GM18873 (cell line): Measurements from ENCODE around the gene OR6B1.
"Not testable (repeated sequence)": the region's sequence is repeated elsewhere in the genome, so short reads cannot be mapped to it uniquely, and the experiment has no call there.

Experiments
- ATAC-seq: cut with Tn5 transposase; IDR thresholded peaks from one replicate; pipeline ENCODE4 v1.9.1; 2021; ENCODE audit warnings: mild to moderate bottlenecking, moderate library complexity, moderate number of reproducible peaks; ENCODE audit not compliant: unreplicated experiment, low FRiP score

The OR6B1 gene

GRCh38 chr7:144036302-144036885 is 36.3 kb downstream of the OR6B1 start:
- no peak for ATAC-seq

- ATAC-seq: no peak
Measured at GRCh38 chr7:144037414-144038035, 37.4 kb downstream of the OR6B1 start.

GRCh38 chr7:144038887-144039286 is 38.8 kb downstream of the OR6B1 start:
- ATAC-seq: no peak

GRCh38 chr7:144048648-144049047 is 48.5 kb downstream of the OR6B1 start, which contains the start of gene OR2A5:
TSS of gene OR2A5 (plus strand) at chr7:144048948. CDS start at chr7:144050402, 1,454 bp downstream.
- no peak for ATAC-seq

- ATAC-seq: no peak
Measured at GRCh38 chr7:144049491-144049890, 49.4 kb downstream of the OR6B1 start.

- no peak for ATAC-seq
Measured at GRCh38 chr7:144050093-144050492, 50.0 kb downstream of the OR6B1 start.

GRCh38 chr7:144050884-144051283 is 50.8 kb downstream of the OR6B1 start:
- ATAC-seq: not testable (repeated sequence)

- no peak for ATAC-seq
Measured at GRCh38 chr7:144057954-144058353, 57.8 kb downstream of the OR6B1 start.
